K562 (cell line): ENCODE measurements around the gene PRKG2. TPM values are rescaled to one million over a fixed set of nuclear protein-coding genes. Genes with fewer than 3 reads are reported as not detected.

ENCODE experiments used
- ATAC-seq: fragments of 200-7000 bp; cut with Tn5 transposase; 3 replicates; pipeline ENCODE4 v1.9.1; 2020; ENCODE audit warnings: moderate library complexity
- BruUV-seq: library from RNA; stranded (reverse); fragments of 400-500 nt; replicated peaks from 2 replicates; lab custom pipeline; 2021; lab: Mats Ljungman, UMichigan
- CTCF ChIA-PET: fragments of 300-600 bp; formaldehyde crosslinking; extraction: SDS; loops from one replicate; lab custom pipeline; 2021; ENCODE audit warnings: low intra/inter-chr PET ratio; lab: Yijun Ruan, JAX
- POLR2A ChIA-PET: fragments of 300-600, 350-650 bp; sonication (Branson Sonifier 250); formaldehyde crosslinking; extraction: SDS; loops from one replicate; lab custom pipeline; 2021; ENCODE audit warnings: antibody characterized with exemption, inconsistent platforms; lab: Yijun Ruan, JAX
- DNase-seq, 4 experiments: peaks; one replicate each; pipeline versions ENCODE4 v3.0.0 to v3.0.0-alpha.2; 2011 to 2018; ENCODE audit warnings: low spot score in 3 of 4, mixed read lengths in 3 of 4; ENCODE audit errors: extremely low read depth in 1 of 4
- FAIRE-seq: peaks from 2 replicates; lab custom pipeline; 2011; peaks lifted over from hg19 to GRCh38; lab: Jason Lieb, UNC
- H2AFZ ChIP-seq: 2 replicates; pipeline ENCODE4 v1.6.0; 2011; ENCODE audit warnings: low read depth, low read length, control low read depth, inconsistent platforms
- H3K27ac ChIP-seq: fragments of 200-600 bp; 3 replicates; pipeline ENCODE4 v1.8.0; 2011; ENCODE audit warnings: low read depth, mild to moderate bottlenecking, control low read depth, inconsistent platforms, low read length, moderate library complexity, mixed read lengths; ENCODE audit errors: extremely low read depth
- H3K27me3 ChIP-seq, 2 experiments: fragments of 300-600 bp in 1 of 2; 2 replicates in 1 of 2; 3 replicates in 1 of 2; pipeline versions ENCODE4 v1.6.0 to v1.8.0; 2011; ENCODE audit warnings: inconsistent platforms in 2 of 2, low read length in 2 of 2, mild to moderate bottlenecking in 1 of 2, mixed read lengths in 1 of 2, moderate library complexity in 1 of 2; ENCODE audit not compliant: control insufficient read depth in 2 of 2, insufficient read depth in 2 of 2
- H3K36me3 ChIP-seq: fragments of 300-600 bp; 3 replicates; pipeline ENCODE4 v1.8.0; 2011; ENCODE audit warnings: mild to moderate bottlenecking, low read length, inconsistent platforms; ENCODE audit not compliant: control insufficient read depth, insufficient read depth
- H3K4me1 ChIP-seq, 2 experiments: fragments of 200-600 bp in 1 of 2; replicated peaks in 1 of 2; 2 replicates in 1 of 2; 3 replicates in 1 of 2; pipeline versions ENCODE4 v1.5.1 to v1.8.0; 2011; ENCODE audit warnings: inconsistent platforms in 2 of 2, low read length in 2 of 2, mild to moderate bottlenecking in 1 of 2, mixed read lengths in 1 of 2, moderate library complexity in 1 of 2; ENCODE audit not compliant: control insufficient read depth in 2 of 2, insufficient read depth in 2 of 2
- H3K4me2 ChIP-seq: 2 replicates; pipeline ENCODE4 v1.6.1; 2011; ENCODE audit warnings: low read length, control low read depth, inconsistent platforms, mixed read lengths; ENCODE audit not compliant: insufficient read depth
- H3K4me3 ChIP-seq: fragments of 200-600 bp; sonication (generic), shearing (Covaris generic); 2 replicates; pipeline ENCODE4 v1.5.1; 2016; ENCODE audit warnings: control low read depth, inconsistent platforms
- H3K79me2 ChIP-seq: fragments of 200-600 bp; 3 replicates; pipeline ENCODE4 v1.8.0; 2011; ENCODE audit warnings: low read length, inconsistent platforms; ENCODE audit not compliant: control insufficient read depth, insufficient read depth
- H3K9ac ChIP-seq, 2 experiments: 2 replicates each; pipeline versions ENCODE4 v1.6.0 to v1.6.1; 2011; ENCODE audit warnings: low read depth in 2 of 2, low read length in 2 of 2, control low read depth in 1 of 2, inconsistent platforms in 1 of 2, mild to moderate bottlenecking in 1 of 2, mixed read lengths in 1 of 2; ENCODE audit not compliant: insufficient read depth in 1 of 2
- H3K9me1 ChIP-seq: one replicate; pipeline ENCODE4 v1.6.0; 2011; ENCODE audit warnings: inconsistent platforms, mild to moderate bottlenecking, low read length, moderate library complexity; ENCODE audit not compliant: control insufficient read depth, insufficient read depth
- H3K9me3 ChIP-seq: replicated peaks from 2 replicates; pipeline ENCODE4 v1.5.1; 2011; ENCODE audit warnings: low read depth, low read length, inconsistent platforms; ENCODE audit not compliant: control insufficient read depth, insufficient read depth
- H4K20me1 ChIP-seq: replicated peaks from 2 replicates; pipeline ENCODE4 v1.6.1; 2011; ENCODE audit warnings: low read length, inconsistent platforms, mixed read lengths; ENCODE audit not compliant: control insufficient read depth, insufficient read depth
- DIDO1 ChIP-seq: fragments of 450-650 bp; IDR thresholded peaks from 2 replicates; pipeline ENCODE4 v1.6.1; 2016; ENCODE audit warnings: low read depth, missing biosample characterization, missing genetic modification characterization
- ELK1 ChIP-seq: sonication (generic); formaldehyde crosslinking; IDR thresholded peaks from 2 replicates; pipeline ENCODE4 v1.8.1; 2022; ENCODE audit warnings: missing genetic modification reagents
- ETS2 ChIP-seq: IDR thresholded peaks from 2 replicates; pipeline ENCODE4 v1.6.1; 2016; ENCODE audit warnings: borderline replicate concordance, missing genetic modification characterization, mild to moderate bottlenecking, moderate library complexity, missing compliant biosample characterization; ENCODE audit not compliant: poor library complexity, severe bottlenecking
- FOS ChIP-seq: IDR thresholded peaks from 3 replicates; pipeline ENCODE4 v1.6.1; 2011; ENCODE audit not compliant: insufficient read length; ENCODE audit errors: extremely low read depth
- HMGN3 ChIP-seq: IDR thresholded peaks from 2 replicates; pipeline ENCODE4 v1.6.1; 2011; ENCODE audit warnings: borderline replicate concordance, low read depth, mild to moderate bottlenecking, mixed read lengths, low read length; ENCODE audit not compliant: insufficient read length; ENCODE audit errors: extremely low read depth
- MAFK ChIP-seq: IDR thresholded peaks from 2 replicates; pipeline ENCODE4 v1.6.1; 2011; ENCODE audit warnings: low read length, improper control_type of control experiment
- NR4A1 ChIP-seq, 2 experiments: fragments of 250-450 bp in 1 of 2; fragments of 450-650 bp in 1 of 2; sonication (Bioruptor Pico) in 1 of 2; IDR thresholded peaks; 2 replicates each; pipeline versions ENCODE4 v1.4.0 to v1.6.1; 2016 to 2020; ENCODE audit warnings: mild to moderate bottlenecking in 2 of 2, missing compliant biosample characterization in 1 of 2, missing genetic modification characterization in 1 of 2, moderate library complexity in 1 of 2
- PHB ChIP-seq: fragments of 250-450 bp; sonication (Bioruptor Pico); IDR thresholded peaks from 2 replicates; pipeline ENCODE4 v1.5.0; 2021
- RAD51 ChIP-seq: fragments of 450-650 bp; IDR thresholded peaks from 2 replicates; pipeline ENCODE4 v1.7.1; 2016; ENCODE audit warnings: low read depth, mild to moderate bottlenecking, borderline replicate concordance
- SNIP1 ChIP-seq: fragments of 450-650 bp; IDR thresholded peaks from 2 replicates; pipeline ENCODE4 v1.7.1; 2017; ENCODE audit warnings: low read depth, mild to moderate bottlenecking
- ZBTB43 ChIP-seq: sonication (generic); formaldehyde crosslinking; IDR thresholded peaks from 2 replicates; pipeline ENCODE4 v1.8.0; 2023; ENCODE audit warnings: mild to moderate bottlenecking, missing genetic modification reagents
- ZNF280A ChIP-seq: fragments of 450-650 bp; IDR thresholded peaks from 2 replicates; pipeline ENCODE4 v1.6.1; 2018; ENCODE audit warnings: mild to moderate bottlenecking, low read depth; ENCODE audit not compliant: partially characterized antibody
- ZNF398 ChIP-seq: fragments of 250-450 bp; sonication (Bioruptor Pico); IDR thresholded peaks from 2 replicates; pipeline ENCODE4 v1.8.0; 2021; ENCODE audit warnings: moderate library complexity, mild to moderate bottlenecking, inconsistent platforms
- whole genome bisulfite sequencing: fragments of 100-300 bp; shearing (Covaris generic); methylation state at CpG from one replicate; pipeline ENCODE4 v1.1.6; 2016; ENCODE audit warnings: low coverage, mixed read lengths; ENCODE audit not compliant: insufficient coverage; ENCODE audit errors: missing lambda C conversion rate; 5-methylcytosine and 5-hydroxymethylcytosine counted together
- in situ Hi-C: fragments of 300-500 bp; cut with MboI; formaldehyde crosslinking; loops from 4 replicates; pipeline ENCODE4 v1.15.0; 2018; ENCODE audit warnings: inconsistent platforms, mixed read lengths
- intact Hi-C: fragments of 100-400 bp; cut with micrococcal nuclease; formaldehyde crosslinking; loops from 2 replicates; pipeline ENCODE4 v1.14.2; 2022
- polyA plus RNA-seq, 8 experiments: library from polyadenylated mRNA; depleted of rRNA in 4 of 8; stranded (reverse) in 5 of 8; unstranded in 3 of 8; fragments of >200 nt; fragmentation: Nextera tagmentation in 2 of 8; fragmentation: Illumina TruSeq in 1 of 8; extraction: Ambion mirVana in 2 of 8; extraction: Trizol in 1 of 8; gene quantifications; 2 replicates each; pipeline versions ENCODE4 v1.2.1 to v1.2.3, GENCODE V29; 2011 to 2014; ENCODE audit warnings: inconsistent platforms in 1 of 8, missing spikeins in 1 of 8
- total RNA-seq, 7 experiments: library from RNA; depleted of rRNA in 6 of 7; stranded (reverse); fragments of >200 nt in 6 of 7; fragmentation: Illumina TruSeq in 2 of 7; extraction: Trizol in 2 of 7; gene quantifications; 2 replicates each; pipeline versions ENCODE4 v1.2.1 to v1.2.3, GENCODE V29; 2011 to 2021; ENCODE audit warnings: low replicate concordance in 1 of 7

PRKG2 gene
- total and polyA plus RNA-seq, 9 of the 15 experiments (the other 6 are each of a cell fraction or from before 2014, with no cell fraction given): 0.01 to 0.68 (median 0.34) TPM

- TF ChIP-seq ZNF398 (CRISPR knock-in tag) (no peak), NR4A1 (CRISPR knock-in tag; IDR thresholded peaks at IDR 0.05) (no peak), NR4A1 (tag; IDR thresholded peaks at IDR 0.05) (no peak), ETS2 (tag) (no peak)
Observed at GRCh38 chr4:81235982-81236749, 21.1 kb upstream of the PRKG2 start (continued).

GRCh38 chr4:81227968-81228367, 12.9 kb upstream of the PRKG2 start:
- no TSS peak for BruUV-seq
- Histone ChIP-seq H3K9me1 (no peaks in the 10 kb centered on the region), H4K20me1 (no peaks in the 10 kb centered on the region), H3K79me2 (no peaks in the 10 kb centered on the region), H3K27me3 (no peaks in the 10 kb centered on the region), H3K9ac (no peak overlapping the region), H2AFZ (no peak overlapping the region), H3K27ac (no peak overlapping the region), H3K4me3 (no peak overlapping the region), H3K4me1 (no peaks in the 10 kb centered on the region), H3K36me3 (no peaks in the 10 kb centered on the region), H3K4me2 (no peak overlapping the region), H3K9me3 (no peaks in the 10 kb centered on the region)
- intact Hi-C loops: no loop called here
- ATAC-seq (no peak), FAIRE-seq (no peak), DNase-seq (no peak)
- in situ Hi-C loops: no loop called here
- 0% methylated on average over 6 of the region's 6 CpGs for WGBS
- POLR2A ChIA-PET: no interaction called here
- CTCF ChIA-PET: no interaction called here
- TF ChIP-seq HMGN3 (no peak), FOS (no peak), ZNF280A (no peak), PHB (CRISPR knock-in tag) (no peak), ELK1 (CRISPR knock-in tag) (no peak), RAD51 (no peak), ZBTB43 (CRISPR knock-in tag) (no peak), DIDO1 (tag) (no peak), MAFK (no peak), SNIP1 (no peak)
